ENCODE results near the gene ATE1. TPM values are rescaled to one million over a fixed set of nuclear protein-coding genes. Genes with fewer than 3 reads are reported as not detected.

ATE1 gene
- total RNA-seq, 1 experiment from 2014 or later, result 21.1 TPM

DNA sequence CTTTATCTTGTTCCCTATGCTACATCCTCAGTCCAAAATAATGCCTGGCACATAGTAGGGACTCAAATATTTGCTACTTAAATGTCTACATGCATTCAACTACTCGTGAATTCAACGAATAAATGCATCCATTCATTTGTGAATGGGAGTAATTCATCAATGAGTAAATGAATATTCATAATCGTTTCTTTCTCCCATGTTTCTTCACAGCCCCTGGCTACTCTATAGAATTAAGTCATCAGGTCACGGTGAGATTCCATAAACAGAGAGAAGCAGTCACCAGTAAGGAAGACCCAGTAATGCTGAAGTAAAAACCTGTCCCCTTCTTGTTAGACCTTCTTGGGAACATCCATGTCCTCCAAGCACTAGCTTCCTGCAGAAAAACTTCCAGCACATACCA lies 48.4 kb downstream of the ATE1 start:
- no peak for DNase-seq (ENCODE audit: low read depth)

- peak; percentile 18 for DNase-seq (ENCODE audit: low read depth)
Observed at GRCh38 chr10:121873236-121873635, 54.6 kb downstream of the ATE1 start.

GRCh38 chr10:121870413-121870812 lies 57.4 kb downstream of the ATE1 start:
- no peak for DNase-seq (ENCODE audit: low read depth)

- no peak for DNase-seq (ENCODE audit: low read depth)
Observed at GRCh38 chr10:121865554-121865953, 62.3 kb downstream of the ATE1 start.

- no peak for DNase-seq (ENCODE audit: low read depth)
Observed at GRCh38 chr10:121864653-121865052, 63.2 kb downstream of the ATE1 start.

GRCh38 chr10:121864168-121864567 lies 63.7 kb downstream of the ATE1 start:
- DNase-seq (ENCODE audit: low read depth), result no peak

- DNase-seq (ENCODE audit: low read depth), result peak; percentile 2
Observed at GRCh38 chr10:121862649-121863048, 65.2 kb downstream of the ATE1 start.

DNA sequence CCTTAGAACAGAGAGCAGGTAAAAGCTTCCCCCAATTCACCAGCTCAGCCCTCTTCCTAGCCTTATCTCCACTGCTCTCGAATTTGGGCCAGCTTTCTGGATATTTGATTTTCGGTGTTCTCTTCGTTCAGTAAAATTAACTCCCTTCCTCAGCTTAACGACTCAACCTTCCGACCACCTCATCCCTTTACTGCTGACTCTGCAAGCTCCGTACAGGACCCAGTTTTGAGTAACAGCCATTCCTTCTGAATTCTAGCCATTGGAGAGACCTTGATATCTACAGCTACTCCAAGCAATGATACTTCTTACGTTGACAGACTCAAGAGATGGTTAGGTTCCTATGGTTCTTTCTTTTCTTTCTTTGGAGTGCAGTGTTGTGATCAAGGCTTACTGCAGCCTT lies 65.8 kb downstream of the ATE1 start:
- DNase-seq (ENCODE audit: low read depth), result no peak

DNA sequence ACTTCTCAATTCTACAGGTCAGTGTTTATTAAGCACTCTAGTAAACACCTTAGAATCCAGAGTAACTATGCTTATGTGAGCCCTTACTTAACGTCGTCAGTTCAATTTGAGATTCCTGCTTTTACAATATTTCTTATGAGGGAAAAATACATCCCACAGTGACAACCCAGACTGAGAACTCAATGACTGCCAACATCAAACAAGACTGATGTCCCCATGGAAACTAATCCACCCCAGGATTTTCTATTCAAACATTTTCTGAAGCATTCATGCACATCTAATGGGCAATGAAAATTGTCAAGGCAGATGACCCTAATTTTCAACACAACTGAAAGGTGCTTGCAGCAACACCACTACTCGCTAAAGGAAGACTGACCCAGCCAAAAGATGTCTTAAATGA lies 67.0 kb downstream of the ATE1 start:
- no peak for DNase-seq (ENCODE audit: low read depth)

GRCh38 chr10:121854809-121855445 lies 72.9 kb downstream of the ATE1 start:
- no peak for DNase-seq (ENCODE audit: low read depth)

GRCh38 chr10:121853950-121854349 lies 73.9 kb downstream of the ATE1 start:
- DNase-seq (ENCODE audit: low read depth), result no peak

GRCh38 chr10:121851786-121852185 lies 76.0 kb downstream of the ATE1 start:
- DNase-seq (ENCODE audit: low read depth), result no peak

DNA sequence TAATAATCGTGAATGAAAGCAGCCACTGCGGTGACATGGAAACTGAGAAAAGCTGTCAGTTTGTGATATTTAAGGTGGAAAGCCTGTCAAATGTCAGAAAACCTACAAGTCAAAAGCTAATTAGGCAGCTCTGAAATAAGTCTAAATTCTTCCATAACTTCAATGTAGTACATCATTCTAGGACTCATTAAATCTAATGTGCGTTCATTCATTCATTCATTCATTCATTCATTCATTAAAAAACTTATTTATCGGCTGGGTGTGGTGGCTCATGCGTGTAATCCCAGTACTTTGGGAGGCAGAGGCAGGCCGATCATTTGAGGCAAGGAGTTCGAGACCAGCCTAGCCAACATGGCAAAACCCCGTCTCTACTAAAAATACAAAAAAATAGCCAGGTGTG lies 79.7 kb downstream of the ATE1 start:
- no peak for DNase-seq (ENCODE audit: low read depth)

DNA sequence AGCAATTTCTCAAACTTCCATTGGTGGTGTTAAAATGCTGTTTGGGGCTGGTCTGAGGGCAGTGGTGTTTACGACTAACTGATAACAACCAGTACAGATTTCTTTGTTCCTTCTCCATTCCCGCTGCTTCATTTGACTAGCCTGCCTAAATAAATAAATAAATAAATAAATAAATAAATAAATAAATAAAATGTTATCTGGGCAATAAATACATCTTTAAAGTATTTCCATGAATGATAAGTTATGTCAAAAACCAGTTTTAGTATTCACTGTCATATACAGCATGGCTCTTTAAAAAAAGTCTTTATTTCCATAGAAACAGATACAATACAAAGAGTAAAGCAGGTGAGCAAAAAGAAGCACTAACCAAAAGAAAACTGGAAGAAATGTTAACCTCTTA lies 81.3 kb downstream of the ATE1 start:
- no peak for DNase-seq (ENCODE audit: low read depth)

DNA sequence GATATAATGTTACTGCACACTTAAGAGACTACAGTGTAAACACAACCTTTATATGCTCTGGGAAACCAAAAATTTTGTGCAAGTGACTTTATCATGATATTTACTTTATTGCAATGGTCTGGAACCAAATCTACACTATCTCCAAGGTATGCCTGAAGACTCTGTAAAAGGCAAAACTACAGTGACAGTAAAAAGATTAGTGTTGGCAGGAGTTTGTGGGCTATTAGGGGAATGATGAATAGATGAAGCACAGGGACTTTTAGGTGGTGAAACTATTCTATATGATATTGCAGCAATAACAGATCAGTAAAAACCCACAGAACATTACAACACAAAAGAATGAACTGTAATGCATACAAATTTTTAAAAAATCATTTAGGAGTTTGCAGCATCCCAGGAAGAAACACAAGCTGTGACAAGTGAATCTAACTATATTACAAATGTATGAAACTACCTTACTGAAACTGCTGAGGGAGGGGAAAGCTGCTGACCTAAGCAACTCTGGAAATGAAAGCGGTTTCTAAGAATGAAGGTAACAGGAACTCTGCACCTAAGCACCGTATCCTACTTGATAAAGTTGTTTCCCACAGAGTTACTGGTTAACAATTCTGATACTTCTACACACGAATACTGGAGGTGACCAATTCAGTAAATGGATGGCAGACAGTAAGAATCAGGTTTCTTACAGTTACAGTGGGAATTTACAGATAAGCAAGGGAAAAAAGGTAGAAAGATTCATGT lies 82.6 kb downstream of the ATE1 start:
- DNase-seq (ENCODE audit: low read depth), result no peak

DNA sequence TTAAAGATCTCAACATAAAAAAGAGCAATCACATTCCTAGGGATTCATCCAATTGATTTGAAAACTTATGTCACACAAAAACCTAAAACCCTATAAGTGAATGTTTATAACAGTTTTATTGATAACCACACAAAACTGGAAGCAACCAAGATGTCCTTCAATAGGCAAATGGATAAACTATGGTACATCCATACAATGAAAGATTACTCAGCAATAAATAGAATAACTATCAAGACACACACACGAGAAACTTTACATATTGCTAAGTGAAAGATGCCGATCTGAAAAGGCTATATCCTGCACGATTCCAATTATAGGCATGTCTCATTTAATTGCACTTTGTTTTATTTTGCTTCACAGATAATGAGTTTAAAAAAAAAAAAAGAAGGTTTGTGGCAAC lies 83.3 kb downstream of the ATE1 start:
- DNase-seq (ENCODE audit: low read depth), result no peak

DNA sequence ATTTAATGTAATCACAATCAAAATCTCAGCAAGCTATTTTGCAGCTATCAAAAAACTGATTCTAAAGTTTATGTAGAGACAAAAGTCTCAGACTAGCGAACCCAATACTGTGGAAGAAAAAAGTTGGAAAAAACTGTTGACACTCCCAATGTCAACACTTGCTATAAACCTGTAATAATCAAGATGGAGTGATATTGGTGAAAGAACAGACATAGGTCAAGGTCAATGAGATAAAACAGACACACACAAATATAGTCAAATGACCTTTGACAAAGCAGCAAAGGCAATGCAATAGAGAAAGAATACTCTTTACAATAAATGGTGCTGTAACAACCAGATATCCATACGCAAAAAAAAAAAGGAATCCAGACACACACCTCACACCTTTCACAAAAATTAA lies 84.5 kb downstream of the ATE1 start:
- DNase-seq (ENCODE audit: low read depth), result no peak

DNA sequence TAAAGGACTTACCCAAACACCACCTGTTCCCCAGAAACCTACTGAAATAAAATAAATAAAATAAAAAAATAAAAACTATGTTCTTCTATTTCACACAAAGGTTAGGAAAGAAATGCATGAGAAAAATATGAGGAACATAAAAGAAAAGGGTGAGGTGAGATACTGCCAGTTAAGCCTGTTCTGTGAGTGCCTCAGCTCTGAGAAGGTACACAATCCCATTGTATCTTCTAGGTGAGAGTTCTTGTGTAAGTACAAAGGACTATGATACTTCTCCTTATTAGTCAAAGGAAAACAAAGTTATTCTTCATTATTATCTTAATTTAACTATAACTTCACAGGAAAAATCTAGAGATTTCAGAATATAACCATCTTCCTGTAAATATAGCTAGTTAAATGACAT lies 86.0 kb downstream of the ATE1 start:
- no peak for DNase-seq (ENCODE audit: low read depth)

DNA sequence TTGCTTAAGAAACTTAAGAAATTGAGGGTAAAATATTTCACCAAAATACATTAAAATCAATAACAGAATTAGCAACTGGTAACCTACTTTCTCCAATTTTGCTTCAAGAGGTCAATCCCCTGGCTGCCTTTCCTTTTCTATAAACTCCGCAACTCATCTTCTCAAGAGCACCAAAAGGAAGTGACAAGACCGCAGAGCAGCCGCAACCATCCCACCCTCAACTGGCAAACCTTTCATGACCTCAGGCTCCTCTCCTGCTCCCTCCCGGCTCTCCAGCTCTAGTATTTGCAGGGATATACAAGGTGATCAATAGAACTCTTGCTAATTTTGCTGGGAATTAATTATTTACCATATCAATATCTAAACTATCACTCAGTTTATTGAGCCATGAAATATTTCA lies 88.9 kb downstream of the ATE1 start:
- DNase-seq (ENCODE audit: low read depth), result no peak

- no peak for DNase-seq (ENCODE audit: low read depth)
Observed at GRCh38 chr10:121838149-121838548, 89.7 kb downstream of the ATE1 start.

- no peak for DNase-seq (ENCODE audit: low read depth)
Observed at GRCh38 chr10:121836171-121836570, 91.7 kb downstream of the ATE1 start.

GRCh38 chr10:121835376-121835775 lies 92.5 kb downstream of the ATE1 start:
- DNase-seq (ENCODE audit: low read depth), result no peak

DNA sequence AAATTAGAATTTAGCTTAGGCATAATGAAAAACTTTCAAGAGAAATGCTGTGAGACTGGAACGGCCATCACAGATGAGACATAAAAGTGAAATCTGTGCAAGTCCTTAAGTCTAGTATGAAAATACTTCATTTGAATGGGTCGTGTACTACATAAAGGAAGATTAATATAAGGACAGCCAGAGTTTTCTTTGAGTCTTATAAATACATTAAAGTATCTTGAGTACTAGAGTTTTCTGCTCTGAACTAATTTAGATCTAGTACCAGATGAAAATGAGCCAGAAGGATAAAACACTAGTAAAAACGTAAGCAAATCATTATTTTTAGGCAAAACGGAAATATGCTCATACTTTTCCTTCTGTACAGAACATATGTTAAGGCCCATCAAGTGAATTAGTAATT lies 93.1 kb downstream of the ATE1 start:
- DNase-seq (ENCODE audit: low read depth), result no peak

GRCh38 chr10:121833387-121833786 lies 94.4 kb downstream of the ATE1 start:
- no peak for DNase-seq (ENCODE audit: low read depth)
